Natural killer cell (primary cell): ENCODE measurements around the gene TMOD2. TPM values are rescaled to one million over a fixed set of nuclear protein-coding genes. Genes with fewer than 3 reads are reported as not detected.

Experiments
- ATAC-seq, 3 donors: fragments of 150-1000 bp in 2 of 3; fragments of 200-7000 bp in 1 of 3; cut with Tn5 transposase; 1 replicate in 1 of 3; 2 replicates in 2 of 3; pipeline ENCODE4 v1.10.0; 2021; ENCODE audit warnings: mild to moderate bottlenecking in 2 of 3, moderate library complexity in 2 of 3
- DNase-seq, 2 donors: peaks; one replicate each; pipeline versions ENCODE4 v3.0.0 to v3.0.0-alpha.2; 2013 to 2021; ENCODE audit warnings: mixed read lengths in 1 of 2
- H3K27ac ChIP-seq: one replicate; pipeline ENCODE4 v1.5.1; 2013; ENCODE audit warnings: mild to moderate bottlenecking, low read length
- H3K27me3 ChIP-seq: one replicate; pipeline ENCODE4 v1.6.1; 2013; ENCODE audit warnings: low read length; ENCODE audit not compliant: control insufficient read depth, insufficient read depth
- H3K36me3 ChIP-seq: one replicate; pipeline ENCODE4 v1.6.1; 2013; ENCODE audit warnings: low read length; ENCODE audit not compliant: control insufficient read depth, insufficient read depth
- H3K4me1 ChIP-seq: one replicate; pipeline ENCODE4 v1.6.1; 2013; ENCODE audit warnings: low read length; ENCODE audit not compliant: control insufficient read depth, insufficient read depth
- H3K4me3 ChIP-seq: one replicate; pipeline ENCODE4 v1.5.1; 2013; ENCODE audit warnings: low read length
- H3K9me3 ChIP-seq: one replicate; pipeline ENCODE4 v1.6.1; 2013; ENCODE audit warnings: low read length; ENCODE audit not compliant: control insufficient read depth, insufficient read depth
- H3K27ac Mint-ChIP-seq, 2 donors: one replicate each; pipeline ENCODE4 v1.8.0; 2022; ENCODE audit warnings: mild to moderate bottlenecking in 2 of 2, mixed read lengths in 2 of 2, moderate library complexity in 1 of 2
- H3K27me3 Mint-ChIP-seq, 2 donors: one replicate each; pipeline ENCODE4 v1.8.0; 2022; ENCODE audit warnings: low read depth in 2 of 2, mixed read lengths in 2 of 2
- H3K36me3 Mint-ChIP-seq: one replicate; pipeline ENCODE4 v1.8.0; 2022; ENCODE audit warnings: mixed read lengths
- H3K4me1 Mint-ChIP-seq, 2 donors: one replicate each; pipeline ENCODE4 v1.8.0; 2022; ENCODE audit warnings: mixed read lengths in 2 of 2
- H3K4me3 Mint-ChIP-seq: one replicate; pipeline ENCODE4 v1.8.0; 2022; ENCODE audit warnings: mild to moderate bottlenecking, moderate library complexity, mixed read lengths
- H3K9me3 Mint-ChIP-seq, 2 donors: one replicate each; pipeline ENCODE4 v1.8.0; 2022; ENCODE audit warnings: mixed read lengths in 2 of 2
- CTCF ChIP-seq: fragments of 200-600 bp; IDR thresholded peaks from one replicate; pipeline ENCODE4 v1.8.0; 2022; ENCODE audit warnings: antibody characterized with exemption
- WGBS: methylation state at CpG from one replicate; pipeline ENCODE4 v1.1.7; 2013; ENCODE audit warnings: missing lambda C conversion rate; ENCODE audit not compliant: insufficient coverage; 5-methylcytosine and 5-hydroxymethylcytosine counted together
- intact Hi-C: fragments of 100-400 bp; cut with micrococcal nuclease; formaldehyde crosslinking; loops from one replicate; pipeline ENCODE4 v1.14.2; 2022
- total RNA-seq, 4 donors: library from RNA; stranded (reverse); fragments of 120-200 nt in 1 of 4; gene quantifications; one replicate each; pipeline versions ENCODE4 v1.2.3 to v1.2.4, GENCODE V29; 2013 to 2022

Gene TMOD2
- total RNA-seq, 3 donors from 2014 or later (not counting 1 experiment from before 2014, with no cell fraction given) = 1.6 to 4.7 (median 1.6) TPM

DNA sequence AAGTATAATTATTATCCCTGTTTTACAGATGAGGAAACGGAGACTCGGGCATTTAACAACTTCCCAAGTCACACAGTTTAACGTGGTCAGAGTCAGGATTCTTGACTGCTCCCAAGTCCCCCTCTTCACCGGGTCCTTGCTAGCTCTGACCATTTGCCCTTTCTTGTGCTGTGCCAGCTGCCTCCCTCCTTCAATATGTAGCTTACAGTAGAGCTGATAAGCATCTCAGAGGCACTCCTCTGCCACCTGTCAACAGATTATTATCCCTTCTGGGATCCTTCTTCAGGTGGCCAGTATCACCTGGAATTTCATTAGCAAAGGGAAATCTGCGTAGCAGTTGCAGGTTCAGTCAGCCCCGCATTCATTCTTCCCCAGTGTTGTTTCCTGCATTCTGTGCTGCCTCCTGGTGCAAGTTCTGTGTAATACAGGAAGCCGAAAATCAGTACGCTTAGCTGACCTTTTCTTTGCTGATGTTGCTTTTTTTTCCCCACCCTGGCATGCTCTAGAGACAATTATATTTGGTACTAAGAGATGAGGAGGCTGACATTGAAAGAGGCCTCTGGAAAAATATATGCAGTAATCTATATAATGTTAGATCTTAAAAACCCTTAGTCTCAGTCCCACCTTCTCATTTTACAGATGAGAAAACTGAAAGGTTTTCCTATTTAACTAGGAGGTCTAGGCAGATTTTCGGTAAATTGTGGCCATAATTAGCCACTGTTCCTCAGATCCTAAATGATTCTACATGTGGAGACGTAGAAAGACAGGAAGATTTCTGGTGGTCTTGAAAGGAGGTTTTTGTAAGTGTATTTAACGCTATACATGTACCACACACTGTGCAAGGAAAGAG is 24.8 kb downstream of the TMOD2 start:
- H3K27ac ChIP-seq = no peak overlapping the region
- no peaks in the 10 kb centered on the region for H3K9me3 Mint-ChIP-seq
- no peaks in the 10 kb centered on the region for H3K4me1 Mint-ChIP-seq
- WGBS = 70% methylated on average over 11 of the region's 11 CpGs
- H3K36me3 Mint-ChIP-seq = no peaks in the 10 kb centered on the region
- ATAC-seq (peak; percentile 66 to 71 (median 69)), DNase-seq (peak; percentile 25 to 77)
- no peak overlapping the region for H3K4me3 Mint-ChIP-seq
- H3K4me3 ChIP-seq = no peak overlapping the region
- TF ChIP-seq CTCF = peak; percentile 66
- no peaks in the 10 kb centered on the region for H3K4me1 ChIP-seq
- no peaks in the 10 kb centered on the region for H3K27me3 Mint-ChIP-seq
- H3K27me3 ChIP-seq = no peaks in the 10 kb centered on the region
- H3K27ac Mint-ChIP-seq = no peak overlapping the region
- H3K9me3 ChIP-seq = no peaks in the 10 kb centered on the region
- H3K36me3 ChIP-seq = no peaks in the 10 kb centered on the region
- intact Hi-C loops = loop anchor here (1.0 to 2.0 kb wide), 2 partner anchors 41 to 126 kb away; no protein-coding TSS in a partner anchor

GRCh38 chr15:51776952-51777569 is 25.7 kb downstream of the TMOD2 start:
- H3K27ac Mint-ChIP-seq = no peak overlapping the region
- ATAC-seq = peak; percentile 72 to 81 (median 78)
- Histone ChIP-seq H3K27ac (no peak overlapping the region), H3K27me3 (no peaks in the 10 kb centered on the region), H3K4me3 (no peak overlapping the region), H3K4me1 (no peaks in the 10 kb centered on the region), H3K9me3 (no peaks in the 10 kb centered on the region), H3K36me3 (no peaks in the 10 kb centered on the region)
- 73% methylated on average over 6 of the region's 6 CpGs for WGBS
- peak; percentile 26 to 86 for DNase-seq
- peak; percentile 69 for TF ChIP-seq CTCF
- H3K27me3 Mint-ChIP-seq = peaks cover 0 to under 1% of the 10 kb centered on the region in 2 donors
- H3K4me3 Mint-ChIP-seq = no peak overlapping the region
- H3K36me3 Mint-ChIP-seq = no peaks in the 10 kb centered on the region
- H3K4me1 Mint-ChIP-seq = no peaks in the 10 kb centered on the region
- intact Hi-C loops = loop anchor here (1.0 to 2.0 kb wide), 2 partner anchors 42 to 127 kb away; no protein-coding TSS in a partner anchor
- no peaks in the 10 kb centered on the region for H3K9me3 Mint-ChIP-seq

DNA sequence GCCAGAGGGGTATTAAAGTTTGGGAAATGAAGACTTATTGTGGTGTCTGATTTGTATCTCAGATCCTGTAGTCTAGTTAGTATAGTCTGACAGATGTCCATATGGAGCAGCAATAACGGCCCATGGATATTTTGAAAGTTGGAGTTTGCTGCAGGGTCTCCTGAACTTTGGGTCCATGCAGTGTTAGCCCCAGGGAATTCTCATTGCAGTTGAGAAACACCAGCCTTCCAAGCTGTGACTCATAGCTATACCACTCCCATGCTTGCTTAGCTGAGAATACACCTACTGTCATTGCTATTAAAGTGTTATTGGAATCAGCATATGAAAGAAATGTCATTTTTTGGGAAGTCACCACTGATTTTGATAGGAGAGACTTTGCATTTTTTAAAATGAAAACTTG is 29.2 kb downstream of the TMOD2 start:
- DNase-seq (no peak), ATAC-seq (no peak)
- no peak for TF ChIP-seq CTCF
- Mint-ChIP-seq H3K9me3 (no peaks in the 10 kb centered on the region), H3K4me3 (no peak overlapping the region), H3K4me1 (no peaks in the 10 kb centered on the region), H3K36me3 (no peaks in the 10 kb centered on the region), H3K27ac (no peak overlapping the region), H3K27me3 (peaks cover 0 to 3% of the 10 kb centered on the region in 2 donors)
- WGBS = 90% methylated on average over 1 of the region's 1 CpG
- Histone ChIP-seq H3K36me3 (no peaks in the 10 kb centered on the region), H3K27ac (no peak overlapping the region), H3K4me3 (no peak overlapping the region), H3K9me3 (no peaks in the 10 kb centered on the region), H3K27me3 (no peaks in the 10 kb centered on the region), H3K4me1 (no peaks in the 10 kb centered on the region)
- intact Hi-C loops = no loop called here
